Stimulated activated naive B cell treated with anti-CD40 and anti-IgM and Interleukin-4, amounts not matched to agents 10 μg/mL and 1 μg/mL and 100 μg/mL, for 72 hours (primary cell): ENCODE data around the gene TRA2A.

Experiments
- ATAC-seq, 2 donors: fragments of 150-1000 bp; cut with Tn5 transposase; replicated peaks; 2 replicates each; pipeline ENCODE4 v1.10.0; 2021; ENCODE audit warnings: moderate library complexity in 1 of 2
- DNase-seq: peaks from one replicate; pipeline ENCODE4 v3.0.0; 2021
- H3K27ac Mint-ChIP-seq: one replicate; pipeline ENCODE4 v1.8.0; 2022; ENCODE audit warnings: mild to moderate bottlenecking, mixed read lengths
- H3K27me3 Mint-ChIP-seq, 2 donors: one replicate each; pipeline ENCODE4 v1.8.0; 2022; ENCODE audit warnings: mixed read lengths in 2 of 2
- H3K36me3 Mint-ChIP-seq, 2 donors: one replicate each; pipeline ENCODE4 v1.8.0; 2022; ENCODE audit warnings: mixed read lengths in 2 of 2, mild to moderate bottlenecking in 1 of 2
- H3K4me1 Mint-ChIP-seq, 2 donors: one replicate each; pipeline ENCODE4 v1.8.0; 2022; ENCODE audit warnings: mixed read lengths in 2 of 2, mild to moderate bottlenecking in 1 of 2
- H3K4me3 Mint-ChIP-seq, 2 donors: one replicate each; pipeline ENCODE4 v1.8.0; 2022; ENCODE audit warnings: mild to moderate bottlenecking in 2 of 2, mixed read lengths in 2 of 2, moderate library complexity in 1 of 2
- H3K9me3 Mint-ChIP-seq, 2 donors: one replicate each; pipeline ENCODE4 v1.8.0; 2022; ENCODE audit warnings: mixed read lengths in 2 of 2, mild to moderate bottlenecking in 1 of 2

Gene TRA2A

DNA sequence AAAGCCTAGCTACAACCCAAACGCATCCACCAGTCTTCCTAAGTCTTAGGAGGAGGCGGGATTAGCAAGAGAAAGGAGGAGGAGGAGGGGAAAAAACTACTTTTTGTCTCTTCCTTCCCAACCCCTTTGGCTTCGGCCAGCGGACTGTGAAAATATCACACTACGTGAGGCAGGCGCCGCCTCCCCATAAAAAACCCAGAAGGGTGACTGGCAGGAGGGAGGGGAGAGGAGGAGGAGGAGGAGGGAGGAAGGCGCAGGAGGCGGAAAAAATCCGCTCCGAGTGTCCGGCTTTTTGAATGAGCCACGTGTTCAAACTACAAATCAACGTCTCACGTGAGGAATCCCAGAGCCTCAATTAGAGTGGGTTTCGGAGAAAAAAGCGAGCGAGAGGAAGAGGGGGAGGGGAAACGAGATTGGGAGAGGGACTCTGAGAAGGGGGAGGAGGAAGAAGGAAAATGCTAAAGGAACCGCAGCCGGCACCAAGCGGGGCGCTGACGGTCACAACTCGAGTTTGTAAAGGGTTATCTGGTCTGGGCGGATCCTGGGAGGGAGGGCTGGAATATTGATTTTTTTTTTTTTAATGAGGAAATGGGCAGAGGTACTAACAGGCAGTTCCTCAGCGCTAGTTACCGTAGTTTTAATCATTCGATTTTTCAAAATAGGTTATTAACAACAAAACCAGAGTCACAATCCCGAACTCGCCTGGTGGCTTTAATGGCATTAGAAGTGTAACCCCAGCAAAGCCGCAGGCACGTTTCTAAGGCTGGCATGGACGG is 61.3 kb downstream of the TRA2A start, which contains the start of gene IGF2BP3:
Gene IGF2BP3 (minus strand): TSS at position 162 of the 776 bp plus-strand sequence. CDS start 381 bp downstream, outside the sequence.
- DNase-seq (no peak), ATAC-seq (no peak)
- peaks cover 0 to 2% of the 10 kb centered on the region in 2 donors for H3K36me3 Mint-ChIP-seq
- peak within 1 kb of the TSS; percentile 85 for H3K27ac Mint-ChIP-seq
- H3K9me3 Mint-ChIP-seq = no peaks in the 10 kb centered on the region
- peak within 1 kb of the TSS; percentile 82 to 87 for H3K4me3 Mint-ChIP-seq
- H3K4me1 Mint-ChIP-seq = peaks cover 30 to 47% of the 10 kb centered on the region in 2 donors
- H3K27me3 Mint-ChIP-seq = peaks cover 52 to 63% of the 10 kb centered on the region in 2 donors

DNA sequence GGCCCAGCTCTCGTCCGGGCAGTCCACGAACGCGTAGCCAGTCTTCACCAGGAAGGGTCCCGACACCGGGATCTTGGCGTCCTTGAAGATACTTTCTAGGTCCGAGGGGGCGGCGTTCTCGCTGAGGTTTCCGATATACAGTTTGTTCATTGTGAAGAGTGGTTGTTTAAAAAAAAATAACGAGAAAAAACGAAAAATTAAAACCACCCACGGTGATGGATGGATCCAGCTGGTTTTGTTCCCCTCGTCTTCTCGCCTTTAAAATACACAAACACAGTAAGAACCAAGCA is 61.9 kb downstream of the TRA2A start:
- Mint-ChIP-seq H3K27ac (peak overlapping the region; percentile 82), H3K4me1 (peaks cover 29 to 46% of the 10 kb centered on the region in 2 donors), H3K4me3 (peak overlapping the region; percentile 82), H3K9me3 (no peaks in the 10 kb centered on the region), H3K36me3 (peaks cover 0 to 2% of the 10 kb centered on the region in 2 donors), H3K27me3 (peaks cover 56 to 67% of the 10 kb centered on the region in 2 donors)
- no peak for DNase-seq
- no peak for ATAC-seq

DNA sequence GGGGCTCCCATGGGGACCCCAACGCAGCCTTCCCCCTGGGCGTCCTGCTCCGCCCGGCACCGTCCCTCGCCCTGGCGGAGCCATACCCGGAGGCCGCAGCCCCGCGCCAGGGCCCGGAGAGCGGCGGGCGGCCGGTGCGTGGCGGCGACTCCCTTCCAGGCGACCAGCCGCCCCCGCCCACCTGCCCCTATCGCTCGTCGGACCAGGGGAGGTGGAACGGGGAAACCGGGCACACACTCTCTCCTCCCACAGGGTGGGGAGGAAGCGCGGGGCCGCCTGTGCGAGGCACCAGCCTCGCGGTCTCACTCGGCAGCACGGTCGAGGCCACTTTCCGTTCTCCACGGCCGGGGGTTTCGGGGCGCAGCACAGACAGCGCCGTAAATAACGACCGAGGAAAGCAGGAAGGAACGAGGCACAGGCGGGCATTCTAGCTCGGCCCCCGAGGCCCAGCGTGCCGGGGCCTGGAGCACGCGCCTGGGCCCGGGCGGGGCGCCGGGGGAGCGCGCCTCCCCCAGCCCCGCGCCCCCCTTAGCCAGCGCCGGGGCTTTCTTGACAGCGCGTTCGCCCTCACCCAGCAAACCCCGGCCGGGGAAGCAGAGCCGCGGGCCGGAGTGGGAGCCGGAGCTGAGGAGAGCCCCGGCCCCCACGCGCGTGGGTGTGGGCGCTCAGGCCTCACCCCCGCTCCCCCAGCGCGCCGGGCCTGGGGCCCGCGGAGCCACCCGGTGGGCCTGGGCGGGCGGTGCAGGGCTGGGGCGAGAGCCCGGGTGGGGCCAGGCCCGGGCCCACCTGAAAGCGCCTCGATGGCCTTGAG is 62.4 kb downstream of the TRA2A start:
- Mint-ChIP-seq H3K36me3 (peaks cover 0 to 2% of the 10 kb centered on the region in 2 donors), H3K9me3 (no peaks in the 10 kb centered on the region), H3K4me1 (peaks cover 24 to 41% of the 10 kb centered on the region in 2 donors), H3K27me3 (peaks cover 53 to 65% of the 10 kb centered on the region in 2 donors), H3K27ac (peak overlapping the region; percentile 85), H3K4me3 (peak overlapping the region; percentile 82 to 87)
- DNase-seq (peak; percentile 27), ATAC-seq (peak; percentile 33 to 35)

DNA sequence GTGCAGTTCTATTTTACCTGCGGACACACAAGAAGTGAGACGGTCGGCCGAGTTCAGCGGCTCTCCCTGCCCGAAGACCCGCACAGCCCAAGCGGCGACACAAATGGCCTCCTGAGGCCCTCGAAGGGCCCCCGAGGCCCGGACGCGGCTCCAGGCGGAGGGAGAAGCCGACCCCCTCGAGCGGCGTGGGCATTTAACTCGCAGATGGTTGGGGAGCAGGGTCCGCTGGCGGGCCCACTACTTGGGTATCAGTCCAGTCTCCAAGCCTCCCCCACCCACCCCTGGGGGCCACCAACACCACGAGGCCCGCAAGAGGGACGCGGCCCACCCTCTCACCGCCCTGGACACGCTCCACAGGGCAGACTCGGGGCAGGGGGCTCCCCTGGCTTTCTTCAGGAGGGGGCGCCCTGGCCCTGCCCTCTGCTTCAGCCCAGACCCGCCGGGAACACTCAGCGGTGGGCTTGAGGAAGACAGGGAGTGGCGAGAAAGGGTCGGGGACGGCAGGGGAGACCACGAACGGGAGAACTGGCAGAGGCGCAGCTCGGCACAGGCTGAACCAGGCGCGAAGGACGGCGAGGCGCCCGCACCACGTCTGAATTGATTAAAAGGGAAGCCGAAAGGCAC is 63.1 kb downstream of the TRA2A start:
- Mint-ChIP-seq H3K4me1 (peaks cover 24 to 40% of the 10 kb centered on the region in 2 donors), H3K4me3 (peak overlapping the region; percentile 83 to 87), H3K9me3 (no peaks in the 10 kb centered on the region), H3K36me3 (peaks cover 0 to 2% of the 10 kb centered on the region in 2 donors), H3K27ac (peak overlapping the region; percentile 68), H3K27me3 (peaks cover 53 to 60% of the 10 kb centered on the region in 2 donors)
- DNase-seq (peak; percentile 18), ATAC-seq (peak in 1 of 2 donors; percentile 22)

DNA sequence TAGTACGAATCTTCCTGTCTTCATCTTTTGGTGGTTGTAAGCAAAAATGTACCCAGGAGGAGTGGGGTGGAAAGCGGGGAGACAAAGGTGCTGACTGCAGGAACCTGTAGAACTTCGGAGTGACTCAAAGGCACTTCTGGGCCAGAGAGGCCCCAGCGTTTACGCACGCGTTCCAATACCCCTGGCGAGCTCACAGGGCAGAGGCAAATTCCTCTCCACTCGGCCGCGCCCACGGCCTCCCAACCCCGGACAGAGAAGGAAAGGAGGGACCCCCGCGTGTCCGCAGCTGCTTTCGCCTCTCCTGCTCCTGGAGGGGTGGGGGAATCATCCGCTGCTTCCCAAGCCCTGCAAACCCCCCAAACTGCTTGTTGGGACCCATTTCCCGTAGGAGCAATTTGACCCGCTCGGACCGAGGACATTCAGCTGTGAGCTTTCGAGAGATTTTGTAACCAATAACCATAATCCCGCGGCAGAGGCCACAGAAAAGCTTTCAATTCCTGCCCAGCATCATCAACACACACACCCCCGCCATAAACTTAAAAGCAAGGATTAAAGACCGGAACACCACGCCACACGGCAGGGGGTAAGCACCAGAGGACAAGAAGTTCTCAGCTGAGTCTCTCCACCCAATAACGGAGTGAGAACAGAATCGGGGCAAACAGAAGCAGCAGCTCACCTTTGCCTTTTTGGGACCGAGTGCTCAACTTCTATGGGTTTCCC is 63.8 kb downstream of the TRA2A start:
- ATAC-seq = peak; percentile 35 to 52
- Mint-ChIP-seq H3K27me3 (peaks cover 52 to 59% of the 10 kb centered on the region in 2 donors), H3K9me3 (no peaks in the 10 kb centered on the region), H3K4me1 (peaks cover 25 to 43% of the 10 kb centered on the region in 2 donors), H3K36me3 (peaks cover 0 to 2% of the 10 kb centered on the region in 2 donors), H3K27ac (peak overlapping the region; percentile 68), H3K4me3 (peak overlapping the region; percentile 83 to 87)
- peak; percentile 24 for DNase-seq

DNA sequence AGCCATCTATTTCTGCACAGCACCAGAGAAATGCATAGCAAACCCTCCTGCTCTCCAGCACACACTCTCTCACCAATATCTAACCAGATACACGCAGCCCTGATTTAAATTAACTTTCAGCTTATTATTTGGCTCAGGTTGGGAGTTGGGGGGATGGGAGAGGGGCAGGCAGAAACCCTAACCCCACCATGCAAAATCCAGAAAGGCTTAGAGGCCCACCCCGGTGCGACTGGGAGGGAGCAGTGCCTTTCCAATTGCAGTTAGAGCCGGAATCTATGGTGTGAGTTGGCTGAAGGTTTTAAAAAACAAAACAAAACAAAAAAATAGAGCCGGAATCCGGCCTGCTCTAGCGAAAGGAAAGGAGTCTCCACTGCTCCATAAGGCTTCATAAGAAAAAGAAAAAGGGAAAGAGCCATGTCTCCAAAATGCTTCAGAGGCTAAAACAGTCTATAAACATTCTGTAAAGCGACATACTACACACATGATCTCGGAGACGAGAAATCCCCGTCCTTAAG is 64.4 kb downstream of the TRA2A start:
- H3K9me3 Mint-ChIP-seq = no peaks in the 10 kb centered on the region
- H3K36me3 Mint-ChIP-seq = peaks cover 0 to 2% of the 10 kb centered on the region in 2 donors
- DNase-seq = no peak
- peak overlapping the region; percentile 68 for H3K27ac Mint-ChIP-seq
- H3K4me1 Mint-ChIP-seq = peaks cover 25 to 46% of the 10 kb centered on the region in 2 donors
- ATAC-seq = no peak
- peaks cover 52 to 57% of the 10 kb centered on the region in 2 donors for H3K27me3 Mint-ChIP-seq
- H3K4me3 Mint-ChIP-seq = peak overlapping the region; percentile 83 to 87

DNA sequence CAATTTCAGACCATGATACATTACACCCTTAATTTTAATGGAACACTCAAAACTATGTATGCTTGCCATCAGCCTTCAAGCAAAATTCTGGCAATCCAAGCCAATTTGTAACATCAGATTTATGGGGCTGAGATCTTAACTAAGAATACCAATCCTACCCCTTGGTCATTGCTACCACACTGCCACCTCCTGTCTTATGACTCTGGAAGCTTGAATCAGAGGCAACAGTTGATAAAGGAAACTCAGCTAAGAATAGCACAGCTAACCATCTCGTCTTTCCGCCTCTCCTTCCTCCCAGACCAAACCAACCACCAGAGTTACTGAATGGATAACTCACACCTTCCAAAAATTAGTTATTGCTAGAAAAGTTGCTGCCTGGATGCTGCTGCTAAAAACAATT is 68.9 kb downstream of the TRA2A start:
- DNase-seq = no peak
- H3K27me3 Mint-ChIP-seq = peaks cover 48% of the 10 kb centered on the region in 2 donors
- peak in 1 of 2 donors; percentile 38 for ATAC-seq
- no peaks in the 10 kb centered on the region for H3K9me3 Mint-ChIP-seq
- peaks cover 10 to 14% of the 10 kb centered on the region in 2 donors for H3K4me1 Mint-ChIP-seq
- no peak overlapping the region for H3K4me3 Mint-ChIP-seq
- H3K27ac Mint-ChIP-seq = no peak overlapping the region
- no peaks in the 10 kb centered on the region for H3K36me3 Mint-ChIP-seq

DNA sequence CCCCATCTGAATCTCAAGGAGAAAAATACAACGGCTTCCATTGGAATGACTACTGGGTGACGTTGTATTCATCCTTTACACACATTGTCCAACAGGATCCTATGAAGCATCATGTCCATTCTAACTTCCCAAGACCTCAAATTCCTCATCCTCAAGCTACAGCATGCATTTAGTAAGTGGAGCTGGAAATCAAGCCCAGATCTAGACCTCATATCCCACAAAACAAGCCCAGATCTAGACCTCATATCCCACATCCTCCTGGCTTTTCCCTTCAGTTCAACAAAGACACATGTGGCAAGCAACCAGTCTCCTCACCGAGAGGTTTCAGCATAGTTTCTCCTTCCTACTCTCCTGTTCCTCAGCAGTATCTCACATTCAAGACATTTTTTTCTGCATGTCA is 73.7 kb downstream of the TRA2A start:
- H3K9me3 Mint-ChIP-seq = no peaks in the 10 kb centered on the region
- ATAC-seq (no peak), DNase-seq (no peak)
- no peak overlapping the region for H3K4me3 Mint-ChIP-seq
- H3K4me1 Mint-ChIP-seq = peaks cover 1 to 3% of the 10 kb centered on the region in 2 donors
- no peak overlapping the region for H3K27ac Mint-ChIP-seq
- peaks cover 41 to 44% of the 10 kb centered on the region in 2 donors for H3K27me3 Mint-ChIP-seq
- H3K36me3 Mint-ChIP-seq = no peaks in the 10 kb centered on the region

DNA sequence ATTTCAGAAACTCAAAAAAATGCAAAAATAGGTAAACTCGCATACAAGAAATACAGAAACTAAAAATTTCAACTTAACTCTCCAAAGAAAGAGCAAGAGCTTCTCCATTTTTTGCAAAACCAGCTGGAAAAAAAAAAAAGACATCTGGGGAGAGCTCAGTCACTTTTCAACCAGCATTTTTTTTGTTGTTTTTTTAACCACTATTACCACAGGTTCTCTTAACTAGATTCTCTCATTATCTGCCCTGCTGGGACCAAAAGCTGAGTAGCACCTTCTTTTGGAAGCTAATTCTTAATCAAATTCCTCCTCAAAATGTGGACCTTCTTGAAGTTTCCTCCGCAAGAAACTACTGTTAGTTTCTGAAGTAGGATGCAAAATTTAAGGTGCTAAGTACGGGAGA is 75.7 kb downstream of the TRA2A start:
- ATAC-seq (no peak), DNase-seq (no peak)
- no peaks in the 10 kb centered on the region for H3K9me3 Mint-ChIP-seq
- no peaks in the 10 kb centered on the region for H3K4me1 Mint-ChIP-seq
- no peaks in the 10 kb centered on the region for H3K36me3 Mint-ChIP-seq
- no peak overlapping the region for H3K27ac Mint-ChIP-seq
- peaks cover 29 to 32% of the 10 kb centered on the region in 2 donors for H3K27me3 Mint-ChIP-seq
- no peak overlapping the region for H3K4me3 Mint-ChIP-seq

DNA sequence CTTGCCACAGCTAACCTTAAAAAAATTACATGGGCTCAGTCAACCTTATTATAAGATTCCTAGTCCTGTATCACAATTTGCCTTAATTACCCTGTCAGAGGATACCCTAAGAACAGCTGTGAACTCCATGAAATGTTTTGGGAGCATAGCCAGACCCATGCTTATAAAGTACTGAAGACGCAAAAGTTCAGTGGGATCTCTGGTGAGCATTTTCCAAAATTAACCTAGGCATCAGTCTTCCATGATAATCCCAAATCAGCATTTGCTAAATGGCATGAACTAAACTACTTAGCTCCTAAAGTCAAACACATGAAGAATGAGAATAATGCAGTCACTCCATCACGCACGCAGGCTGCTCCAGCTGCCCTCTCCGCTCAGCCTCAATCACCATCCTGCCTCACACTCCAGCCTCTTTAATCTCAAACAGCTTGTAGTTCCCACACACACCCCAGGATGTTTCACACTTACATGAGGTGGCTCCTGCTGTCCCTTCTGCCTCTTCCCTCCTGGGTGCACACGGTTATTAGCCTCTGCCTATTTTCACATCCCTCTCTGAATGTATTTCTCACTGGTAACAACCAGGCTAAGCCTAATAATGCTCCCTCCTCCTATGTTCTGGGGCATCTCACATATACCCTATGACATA is 76.8 kb downstream of the TRA2A start:
- Mint-ChIP-seq H3K27ac (no peak overlapping the region), H3K36me3 (no peaks in the 10 kb centered on the region), H3K27me3 (peaks cover 26 to 29% of the 10 kb centered on the region in 2 donors), H3K4me3 (no peak overlapping the region), H3K9me3 (no peaks in the 10 kb centered on the region), H3K4me1 (no peaks in the 10 kb centered on the region)
- DNase-seq (no peak), ATAC-seq (no peak)
